ENCODE data around the gene SGF29.

Gene SGF29

GRCh38 chr16:28553776-28554633 is at the start of gene SGF29:
Gene SGF29 (plus strand): TSS chr16:28553920. CDS start chr16:28581070, 27,150 bp downstream.
- peak within 1 kb of the TSS; percentile 75 for H3K9ac ChIP-seq (ENCODE audit: low read length)
- peak within 1 kb of the TSS; percentile 56 for H3K4me3 ChIP-seq (ENCODE audit: low read length)
- no peaks in the 10 kb centered on the region for H3K9me3 ChIP-seq (ENCODE audit: control insufficient read depth, low read length)
- no peaks in the 10 kb centered on the region for H3K27me3 ChIP-seq (ENCODE audit: control insufficient read depth, insufficient read depth, low read length)
- H3K36me3 ChIP-seq (ENCODE audit: control insufficient read depth, insufficient read depth, low read length), result no peaks in the 10 kb centered on the region
- H3K4me1 ChIP-seq (ENCODE audit: control insufficient read depth, insufficient read depth, low read length), result peaks cover 5% of the 10 kb centered on the region

DNA sequence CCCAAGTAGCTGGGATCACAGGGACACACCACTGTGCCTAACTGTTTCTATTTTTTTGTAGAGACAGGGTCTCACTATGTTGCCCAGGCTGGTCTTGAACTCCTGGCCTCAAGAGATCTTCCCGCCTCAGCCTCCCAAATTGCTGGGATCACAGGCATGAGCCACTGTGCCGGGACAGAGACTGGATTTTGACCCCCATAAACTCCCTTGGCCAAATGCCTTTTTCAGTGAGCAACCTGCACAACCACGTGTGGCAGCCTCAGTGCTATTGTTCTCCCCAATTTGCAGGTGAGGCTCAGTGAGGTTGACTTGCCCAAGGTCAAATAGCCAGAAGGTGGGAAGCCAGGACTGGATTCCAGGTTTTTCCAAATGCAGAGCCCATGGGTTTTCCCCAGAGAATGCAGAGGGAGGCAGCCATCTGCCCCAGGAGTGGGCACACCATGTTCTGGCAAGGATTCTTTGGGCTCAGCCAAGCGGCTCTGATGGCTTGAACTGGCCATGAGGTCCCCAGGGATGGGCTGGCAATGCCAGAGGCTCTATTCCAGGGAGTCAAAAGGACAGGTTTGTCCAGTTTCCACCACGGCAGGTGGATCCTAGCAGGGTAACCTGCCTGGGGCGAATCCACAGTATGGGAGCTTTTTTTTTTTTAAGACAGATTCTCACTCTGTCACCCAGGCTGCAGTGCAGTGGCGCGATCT is 48.9 kb upstream of the SGF29 start:
- H3K9ac ChIP-seq (ENCODE audit: low read length), result no peak overlapping the region
- no peaks in the 10 kb centered on the region for H3K4me1 ChIP-seq (ENCODE audit: control insufficient read depth, insufficient read depth, low read length)
- H3K4me3 ChIP-seq (ENCODE audit: low read length), result no peak overlapping the region
- no peaks in the 10 kb centered on the region for H3K9me3 ChIP-seq (ENCODE audit: control insufficient read depth, low read length)
- H3K36me3 ChIP-seq (ENCODE audit: control insufficient read depth, insufficient read depth, low read length), result no peaks in the 10 kb centered on the region
- peaks cover 4% of the 10 kb centered on the region for H3K27me3 ChIP-seq (ENCODE audit: control insufficient read depth, insufficient read depth, low read length)

DNA sequence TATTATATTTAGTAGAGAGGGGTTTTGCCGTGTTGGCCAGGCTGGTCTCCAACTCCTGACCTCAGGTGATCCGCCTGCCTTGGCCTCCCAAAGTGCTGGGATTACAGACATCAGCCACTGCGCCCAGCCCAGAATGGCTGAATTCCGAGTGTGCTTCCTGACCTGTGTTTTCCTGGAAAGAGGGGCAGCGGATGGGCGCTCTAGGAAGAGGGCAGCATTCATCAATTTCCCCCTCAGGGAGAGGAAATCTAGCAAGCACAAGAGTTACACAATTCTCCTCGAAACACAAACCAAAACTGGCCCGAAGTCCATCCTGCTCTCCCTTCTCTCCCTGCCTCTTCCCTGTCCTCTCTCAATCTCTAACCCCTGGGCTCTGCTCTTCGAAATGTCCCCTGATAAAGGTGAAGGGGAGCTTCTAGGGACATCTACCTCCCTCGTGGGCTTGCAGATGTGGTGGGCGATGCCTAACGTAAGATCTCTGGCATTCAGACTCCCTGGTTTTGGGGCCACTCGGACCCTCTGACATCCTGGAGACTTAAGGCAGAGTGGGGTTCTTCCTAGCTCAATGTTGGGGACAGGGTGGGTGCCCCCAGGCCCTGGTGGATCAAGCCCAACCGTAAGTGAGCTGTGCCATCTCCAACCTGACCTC is 48.1 kb upstream of the SGF29 start:
- H3K9ac ChIP-seq (ENCODE audit: low read length), result no peak overlapping the region
- no peaks in the 10 kb centered on the region for H3K9me3 ChIP-seq (ENCODE audit: control insufficient read depth, low read length)
- no peak overlapping the region for H3K4me3 ChIP-seq (ENCODE audit: low read length)
- H3K4me1 ChIP-seq (ENCODE audit: control insufficient read depth, insufficient read depth, low read length), result no peaks in the 10 kb centered on the region
- no peaks in the 10 kb centered on the region for H3K36me3 ChIP-seq (ENCODE audit: control insufficient read depth, insufficient read depth, low read length)
- H3K27me3 ChIP-seq (ENCODE audit: control insufficient read depth, insufficient read depth, low read length), result peaks cover 4% of the 10 kb centered on the region

GRCh38 chr16:28511031-28511430 is 42.7 kb upstream of the SGF29 start:
- H3K9ac ChIP-seq (ENCODE audit: low read length), result no peak overlapping the region

DNA sequence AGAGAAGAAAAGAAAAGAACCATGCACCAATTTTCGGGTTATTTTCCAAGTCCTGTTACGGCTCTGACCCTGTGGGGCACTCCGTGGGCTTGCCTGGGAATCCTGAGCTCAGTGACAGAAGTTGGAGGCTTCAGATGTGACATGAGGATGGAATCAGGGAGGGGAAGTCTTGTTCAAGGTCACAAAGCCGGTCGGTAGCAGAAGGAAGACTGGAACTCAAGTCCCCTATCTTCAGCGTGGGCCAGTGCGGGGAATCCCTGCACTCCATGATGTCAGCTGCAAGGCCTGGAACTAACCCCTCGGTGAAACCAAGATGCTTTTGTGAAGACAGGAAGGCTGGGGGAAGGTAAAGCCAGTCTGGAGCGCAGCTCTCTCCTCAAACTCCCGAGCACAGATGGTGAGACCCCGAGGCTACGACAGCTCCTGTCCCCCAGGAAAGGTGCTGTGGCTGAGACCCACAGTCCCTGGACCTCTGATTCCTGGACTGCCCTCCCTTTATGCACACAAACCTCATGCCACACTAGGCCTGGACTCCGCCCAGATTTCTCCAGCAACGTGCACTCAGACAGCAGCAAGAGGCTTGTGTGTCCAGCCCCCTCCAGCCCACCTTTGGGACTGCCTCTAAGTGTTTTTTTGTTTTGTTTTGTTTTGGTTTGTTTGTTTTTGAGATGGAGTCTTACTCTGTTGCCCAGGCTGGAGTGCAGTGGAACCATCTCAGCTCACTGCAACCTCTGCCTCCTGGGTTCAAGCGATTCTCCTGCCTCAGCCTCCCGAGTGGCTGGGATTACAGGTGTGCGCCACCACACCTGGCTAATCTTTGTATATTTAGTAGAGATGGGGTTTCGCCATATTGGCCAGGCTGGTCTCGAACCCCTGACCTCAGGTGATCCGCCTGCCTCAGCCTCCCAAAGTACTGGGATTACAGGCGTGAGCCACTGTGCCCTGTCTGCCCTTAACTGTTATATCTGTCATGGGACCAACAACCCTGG is 41.6 kb upstream of the SGF29 start:
- H3K9me3 ChIP-seq (ENCODE audit: control insufficient read depth, low read length), result no peaks in the 10 kb centered on the region
- no peaks in the 10 kb centered on the region for H3K27me3 ChIP-seq (ENCODE audit: control insufficient read depth, insufficient read depth, low read length)
- no peaks in the 10 kb centered on the region for H3K36me3 ChIP-seq (ENCODE audit: control insufficient read depth, insufficient read depth, low read length)
- peaks cover 5% of the 10 kb centered on the region for H3K4me1 ChIP-seq (ENCODE audit: control insufficient read depth, insufficient read depth, low read length)
- no peak overlapping the region for H3K4me3 ChIP-seq (ENCODE audit: low read length)
- no peak overlapping the region for H3K9ac ChIP-seq (ENCODE audit: low read length)

More at GRCh38 chr16:28511031-28511430, 42.7 kb upstream of the SGF29 start:
- Histone ChIP-seq H3K4me3 (ENCODE audit: low read length) (no peak overlapping the region), H3K27me3 (ENCODE audit: control insufficient read depth, insufficient read depth, low read length) (no peaks in the 10 kb centered on the region), H3K36me3 (ENCODE audit: control insufficient read depth, insufficient read depth, low read length) (no peaks in the 10 kb centered on the region), H3K4me1 (ENCODE audit: control insufficient read depth, insufficient read depth, low read length) (peaks cover 5% of the 10 kb centered on the region), H3K9me3 (ENCODE audit: control insufficient read depth, low read length) (no peaks in the 10 kb centered on the region)

DNA sequence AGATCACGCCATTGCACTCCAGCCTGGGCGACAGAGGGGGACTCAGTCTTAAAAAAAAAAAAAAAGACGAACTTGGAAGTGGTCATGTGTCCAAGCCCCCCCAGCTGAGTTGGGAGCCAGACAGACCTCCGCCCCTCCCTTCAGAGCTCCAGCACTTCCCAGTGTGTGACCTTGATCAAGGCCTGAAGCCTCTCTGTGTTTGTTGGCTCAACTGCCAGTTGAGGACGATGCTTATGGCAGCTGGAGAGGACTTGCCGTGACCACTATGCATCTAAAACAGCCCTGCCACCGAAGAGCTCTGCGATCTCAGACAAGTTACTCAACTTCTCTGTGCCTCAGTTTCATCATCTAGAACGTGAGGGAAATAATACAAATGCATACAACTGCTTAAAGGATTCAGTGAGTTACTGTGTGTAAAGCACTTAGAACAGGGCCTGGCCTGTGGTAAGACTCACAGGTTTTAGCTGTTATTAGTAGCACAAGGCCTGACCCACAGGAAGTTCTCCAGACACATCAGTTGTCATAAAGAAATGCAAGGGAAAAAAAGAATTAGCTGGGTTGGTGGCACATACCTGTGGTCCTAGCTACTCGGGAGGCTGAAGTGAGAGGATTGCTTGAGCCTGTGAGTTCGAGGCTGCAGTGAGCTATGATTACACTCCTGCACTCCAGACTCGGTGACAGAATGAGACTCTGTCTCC is 40.1 kb upstream of the SGF29 start:
- no peak overlapping the region for H3K9ac ChIP-seq (ENCODE audit: low read length)
- H3K4me3 ChIP-seq (ENCODE audit: low read length), result no peak overlapping the region
- H3K27me3 ChIP-seq (ENCODE audit: control insufficient read depth, insufficient read depth, low read length), result no peaks in the 10 kb centered on the region
- H3K9me3 ChIP-seq (ENCODE audit: control insufficient read depth, low read length), result no peaks in the 10 kb centered on the region
- H3K4me1 ChIP-seq (ENCODE audit: control insufficient read depth, insufficient read depth, low read length), result peaks cover 5% of the 10 kb centered on the region
- H3K36me3 ChIP-seq (ENCODE audit: control insufficient read depth, insufficient read depth, low read length), result no peaks in the 10 kb centered on the region

GRCh38 chr16:28514246-28514645 is 39.5 kb upstream of the SGF29 start:
- Histone ChIP-seq H3K27me3 (ENCODE audit: control insufficient read depth, insufficient read depth, low read length) (no peaks in the 10 kb centered on the region), H3K36me3 (ENCODE audit: control insufficient read depth, insufficient read depth, low read length) (no peaks in the 10 kb centered on the region), H3K9me3 (ENCODE audit: control insufficient read depth, low read length) (no peaks in the 10 kb centered on the region), H3K4me3 (ENCODE audit: low read length) (no peak overlapping the region), H3K4me1 (ENCODE audit: control insufficient read depth, insufficient read depth, low read length) (peaks cover 5% of the 10 kb centered on the region), H3K9ac (ENCODE audit: low read length) (no peak overlapping the region)

DNA sequence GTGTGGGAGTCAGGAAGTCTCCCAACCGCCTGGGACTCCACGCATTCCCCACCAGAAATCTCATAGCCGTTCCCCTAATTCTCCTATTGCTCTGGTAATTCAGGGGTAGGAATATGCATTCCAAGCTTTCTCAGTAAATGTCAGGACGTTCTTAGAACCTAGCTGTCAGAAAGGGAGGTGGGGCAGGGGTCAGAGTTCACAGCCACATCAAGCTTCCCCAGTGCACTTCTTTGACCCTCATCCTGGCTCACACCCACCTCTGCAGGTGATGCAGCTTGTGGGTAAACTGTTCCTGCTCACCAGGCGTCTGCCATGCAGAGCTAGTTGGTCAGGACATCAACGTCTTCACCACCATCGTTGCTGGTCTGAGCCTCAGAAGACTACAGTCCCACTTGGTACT is 33.0 kb upstream of the SGF29 start:
- Histone ChIP-seq H3K27me3 (ENCODE audit: control insufficient read depth, insufficient read depth, low read length) (no peaks in the 10 kb centered on the region), H3K9ac (ENCODE audit: low read length) (no peak overlapping the region), H3K4me3 (ENCODE audit: low read length) (no peak overlapping the region), H3K36me3 (ENCODE audit: control insufficient read depth, insufficient read depth, low read length) (no peaks in the 10 kb centered on the region), H3K9me3 (ENCODE audit: control insufficient read depth, low read length) (no peaks in the 10 kb centered on the region), H3K4me1 (ENCODE audit: control insufficient read depth, insufficient read depth, low read length) (no peaks in the 10 kb centered on the region)

DNA sequence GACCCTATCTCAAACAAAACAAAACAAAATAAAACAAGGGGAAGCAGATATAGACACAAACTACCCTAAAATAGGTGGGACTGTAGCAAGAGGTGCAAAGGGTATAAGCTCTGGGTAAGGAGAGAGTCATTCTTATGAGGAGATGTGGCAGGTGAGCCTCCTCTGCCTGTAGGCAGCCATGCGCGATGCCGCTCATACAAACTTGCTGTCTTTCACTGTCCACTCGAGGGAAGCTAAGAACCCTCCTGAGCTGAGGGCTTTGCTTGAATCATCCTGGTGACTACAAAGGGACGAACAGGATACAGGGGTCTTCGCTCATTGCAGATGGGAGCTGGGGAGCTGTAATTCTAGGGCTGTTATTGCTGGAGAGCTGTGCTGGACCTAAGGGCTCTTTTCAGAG is 32.3 kb upstream of the SGF29 start:
- Histone ChIP-seq H3K4me1 (ENCODE audit: control insufficient read depth, insufficient read depth, low read length) (no peaks in the 10 kb centered on the region), H3K4me3 (ENCODE audit: low read length) (no peak overlapping the region), H3K36me3 (ENCODE audit: control insufficient read depth, insufficient read depth, low read length) (no peaks in the 10 kb centered on the region), H3K9ac (ENCODE audit: low read length) (no peak overlapping the region), H3K27me3 (ENCODE audit: control insufficient read depth, insufficient read depth, low read length) (no peaks in the 10 kb centered on the region), H3K9me3 (ENCODE audit: control insufficient read depth, low read length) (no peaks in the 10 kb centered on the region)

DNA sequence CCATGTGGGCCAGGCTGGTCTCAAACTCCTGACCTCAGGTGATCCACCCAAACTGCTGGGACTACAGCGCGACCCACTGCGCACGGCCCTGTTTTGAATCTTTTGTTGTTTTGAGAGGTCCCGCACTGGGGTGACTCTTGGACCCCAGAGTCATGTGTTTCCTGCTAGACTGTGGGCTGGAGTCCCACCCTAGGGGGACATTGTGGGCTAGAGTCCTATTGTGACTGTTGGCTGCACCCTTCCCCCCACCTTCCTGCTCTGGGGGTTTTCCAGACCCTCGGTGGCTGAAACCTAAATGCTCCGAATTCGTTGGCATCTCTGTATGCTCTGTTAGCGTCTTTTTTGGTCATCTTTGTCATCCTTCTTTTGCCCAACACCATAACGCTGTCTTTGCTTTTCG is 30.9 kb upstream of the SGF29 start:
- peaks cover 2% of the 10 kb centered on the region for H3K4me1 ChIP-seq (ENCODE audit: control insufficient read depth, insufficient read depth, low read length)
- no peaks in the 10 kb centered on the region for H3K27me3 ChIP-seq (ENCODE audit: control insufficient read depth, insufficient read depth, low read length)
- H3K9ac ChIP-seq (ENCODE audit: low read length), result no peak overlapping the region
- H3K4me3 ChIP-seq (ENCODE audit: low read length), result no peak overlapping the region
- H3K36me3 ChIP-seq (ENCODE audit: control insufficient read depth, insufficient read depth, low read length), result no peaks in the 10 kb centered on the region
- no peaks in the 10 kb centered on the region for H3K9me3 ChIP-seq (ENCODE audit: control insufficient read depth, low read length)

DNA sequence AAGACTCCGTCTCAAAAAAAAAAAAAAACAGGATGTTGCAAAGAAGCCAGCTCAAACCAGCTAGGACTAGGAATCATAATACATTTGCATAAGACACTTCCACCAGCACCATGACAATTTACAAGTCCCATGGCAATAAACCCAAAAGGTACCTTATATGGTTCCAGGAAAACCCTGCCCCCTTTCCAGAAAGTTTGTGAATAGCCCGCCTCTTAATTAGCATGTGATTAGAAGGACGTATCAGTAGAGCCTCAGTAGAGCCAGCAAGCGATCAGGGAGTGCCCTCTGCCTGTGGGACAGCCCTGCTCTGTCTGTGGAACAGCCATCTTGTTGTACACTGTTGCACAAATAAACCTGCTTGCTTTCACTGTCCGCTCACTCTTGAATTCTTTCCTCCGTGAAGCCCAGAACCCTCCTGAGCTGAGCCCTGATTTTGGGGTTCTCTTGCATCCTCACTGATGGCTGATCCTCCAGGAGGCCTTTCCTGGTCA is 29.0 kb upstream of the SGF29 start:
- H3K4me1 ChIP-seq (ENCODE audit: control insufficient read depth, insufficient read depth, low read length), result peaks cover 15% of the 10 kb centered on the region
- H3K36me3 ChIP-seq (ENCODE audit: control insufficient read depth, insufficient read depth, low read length), result no peaks in the 10 kb centered on the region
- no peaks in the 10 kb centered on the region for H3K27me3 ChIP-seq (ENCODE audit: control insufficient read depth, insufficient read depth, low read length)
- no peaks in the 10 kb centered on the region for H3K9me3 ChIP-seq (ENCODE audit: control insufficient read depth, low read length)
- H3K9ac ChIP-seq (ENCODE audit: low read length), result no peak overlapping the region
- H3K4me3 ChIP-seq (ENCODE audit: low read length), result no peak overlapping the region
